Parathyroid adenoma (tissue), 2 donors: ENCODE data around the gene SYT15B.
"Not testable (repeated sequence)": the region's sequence is repeated elsewhere in the genome, so short reads cannot be mapped to it uniquely, and the experiment has no call there.

ENCODE experiments used
- H2AFZ ChIP-seq: fragments of 300-600 bp; sonication (generic); one replicate; pipeline ENCODE4 v1.7.0; 2017; ENCODE audit warnings: antibody characterized with exemption, mild to moderate bottlenecking
- H3K27ac ChIP-seq: fragments of 300-600 bp; sonication (generic); one replicate; pipeline ENCODE4 v1.7.0; 2017
- H3K27me3 ChIP-seq: fragments of 300-600 bp; sonication (generic); one replicate; pipeline ENCODE4 v1.7.0; 2017; ENCODE audit warnings: low read length; ENCODE audit not compliant: control insufficient read depth, insufficient read depth
- H3K36me3 ChIP-seq: fragments of 300-600 bp; sonication (generic); one replicate; pipeline ENCODE4 v1.7.0; 2017; ENCODE audit warnings: low read length; ENCODE audit not compliant: control insufficient read depth, insufficient read depth
- H3K4me1 ChIP-seq: fragments of 300-600 bp; sonication (generic); one replicate; pipeline ENCODE4 v1.7.0; 2017; ENCODE audit warnings: control low read depth
- H3K4me2 ChIP-seq: fragments of 300-600 bp; sonication (generic); one replicate; pipeline ENCODE4 v1.7.0; 2017; ENCODE audit warnings: low read length
- H3K4me3 ChIP-seq: fragments of 300-600 bp; sonication (generic); one replicate; pipeline ENCODE4 v1.7.0; 2017; ENCODE audit warnings: low read depth, low read length
- H3K79me2 ChIP-seq: fragments of 300-600 bp; sonication (generic); one replicate; pipeline ENCODE4 v1.7.0; 2017; ENCODE audit warnings: control low read depth
- H3K9ac ChIP-seq: fragments of 300-600 bp; sonication (generic); one replicate; pipeline ENCODE4 v1.7.0; 2017; ENCODE audit warnings: mild to moderate bottlenecking
- H3K9me3 ChIP-seq: fragments of 300-600 bp; sonication (generic); one replicate; pipeline ENCODE4 v1.7.0; 2017; ENCODE audit warnings: low read length; ENCODE audit not compliant: control insufficient read depth
- donor health status: primary hyperparathyroidism.

Gene SYT15B

GRCh38 chr10:47758855-47759254 is 4.5 kb downstream of the SYT15B start:
- H3K4me3 ChIP-seq, H3K4me2 ChIP-seq: not testable (repeated sequence)

GRCh38 chr10:47756169-47756568 is 7.2 kb downstream of the SYT15B start:
- H3K79me2 ChIP-seq, H3K27ac ChIP-seq, H3K4me2 ChIP-seq, H3K9ac ChIP-seq, H3K4me3 ChIP-seq, H3K9me3 ChIP-seq, H3K4me1 ChIP-seq, H2AFZ ChIP-seq, H3K36me3 ChIP-seq, H3K27me3 ChIP-seq: not testable (repeated sequence)

More at GRCh38 chr10:47758855-47759254, 4.5 kb downstream of the SYT15B start:
- H3K27ac ChIP-seq, H3K9ac ChIP-seq, H3K9me3 ChIP-seq, H3K79me2 ChIP-seq, H3K36me3 ChIP-seq, H3K4me1 ChIP-seq, H3K27me3 ChIP-seq, H2AFZ ChIP-seq: not testable (repeated sequence)

- H3K9ac ChIP-seq = not testable (repeated sequence)
These were observed 9.5 kb downstream of the SYT15B start for GRCh38 chr10:47753871-47754270.

GRCh38 chr10:47753176-47753575 is 10.2 kb downstream of the SYT15B start:
- not testable (repeated sequence) for H3K27ac ChIP-seq, H3K4me2 ChIP-seq, H3K36me3 ChIP-seq

More at GRCh38 chr10:47753871-47754270, 9.5 kb downstream of the SYT15B start:
- not testable (repeated sequence) for H3K4me1 ChIP-seq, H3K36me3 ChIP-seq, H3K4me2 ChIP-seq, H3K27ac ChIP-seq, H3K27me3 ChIP-seq, H3K9me3 ChIP-seq, H2AFZ ChIP-seq, H3K79me2 ChIP-seq, H3K4me3 ChIP-seq

GRCh38 chr10:47751821-47752220 is 11.6 kb downstream of the SYT15B start:
- not testable (repeated sequence) for H3K27me3 ChIP-seq, H3K9me3 ChIP-seq, H2AFZ ChIP-seq, H3K27ac ChIP-seq, H3K79me2 ChIP-seq, H3K36me3 ChIP-seq, H3K4me3 ChIP-seq, H3K4me1 ChIP-seq, H3K4me2 ChIP-seq, H3K9ac ChIP-seq

More at GRCh38 chr10:47753176-47753575, 10.2 kb downstream of the SYT15B start:
- H3K79me2 ChIP-seq, H3K4me1 ChIP-seq, H3K27me3 ChIP-seq, H2AFZ ChIP-seq, H3K4me3 ChIP-seq, H3K9ac ChIP-seq, H3K9me3 ChIP-seq: not testable (repeated sequence)

GRCh38 chr10:47750360-47750759 is 13.0 kb downstream of the SYT15B start:
- H3K36me3 ChIP-seq, H3K9ac ChIP-seq: not testable (repeated sequence)

GRCh38 chr10:47746780-47747376 is 16.5 kb downstream of the SYT15B start:
- not testable (repeated sequence) for H3K79me2 ChIP-seq, H3K4me3 ChIP-seq

More at GRCh38 chr10:47750360-47750759, 13.0 kb downstream of the SYT15B start:
- H3K4me3 ChIP-seq, H2AFZ ChIP-seq, H3K4me1 ChIP-seq, H3K9me3 ChIP-seq, H3K79me2 ChIP-seq, H3K27ac ChIP-seq, H3K4me2 ChIP-seq, H3K27me3 ChIP-seq: not testable (repeated sequence)

GRCh38 chr10:47744881-47745280 is 18.5 kb downstream of the SYT15B start:
- H3K4me2 ChIP-seq, H3K79me2 ChIP-seq, H3K27me3 ChIP-seq, H3K27ac ChIP-seq, H3K4me3 ChIP-seq, H3K9me3 ChIP-seq, H3K4me1 ChIP-seq, H2AFZ ChIP-seq, H3K9ac ChIP-seq, H3K36me3 ChIP-seq: not testable (repeated sequence)

More at GRCh38 chr10:47746780-47747376, 16.5 kb downstream of the SYT15B start:
- not testable (repeated sequence) for H3K36me3 ChIP-seq, H3K27me3 ChIP-seq, H3K9ac ChIP-seq, H3K9me3 ChIP-seq, H2AFZ ChIP-seq, H3K27ac ChIP-seq, H3K4me1 ChIP-seq, H3K4me2 ChIP-seq
